Central memory CD8-positive, alpha-beta T cell (primary cell): ENCODE data around the gene PCF11.

Source experiments
- ATAC-seq: fragments of 150-1000 bp; cut with Tn5 transposase; replicated peaks from 2 replicates; pipeline ENCODE4 v1.10.0; 2022; ENCODE audit warnings: mild to moderate bottlenecking, moderate FRiP score, moderate number of reproducible peaks; ENCODE audit not compliant: poor library complexity, severe bottlenecking; ENCODE audit errors: extremely low read depth
- DNase-seq, 2 donors: peaks; one replicate each; pipeline ENCODE4 v3.0.0; 2021; ENCODE audit warnings: low spot score in 2 of 2
- H3K27ac Mint-ChIP-seq: one replicate; pipeline ENCODE4 v1.8.0; 2022; ENCODE audit warnings: low read depth, mild to moderate bottlenecking, moderate library complexity, mixed read lengths
- H3K27me3 Mint-ChIP-seq: one replicate; pipeline ENCODE4 v1.8.0; 2022; ENCODE audit warnings: mixed read lengths
- H3K36me3 Mint-ChIP-seq: one replicate; pipeline ENCODE4 v1.8.0; 2022; ENCODE audit warnings: mild to moderate bottlenecking, moderate library complexity, mixed read lengths; ENCODE audit not compliant: insufficient read depth
- H3K4me1 Mint-ChIP-seq: one replicate; pipeline ENCODE4 v1.8.0; 2022; ENCODE audit warnings: mixed read lengths
- H3K4me3 Mint-ChIP-seq: one replicate; pipeline ENCODE4 v1.8.0; 2022; ENCODE audit warnings: mild to moderate bottlenecking, moderate library complexity, mixed read lengths
- H3K9me3 Mint-ChIP-seq: one replicate; pipeline ENCODE4 v1.8.0; 2022; ENCODE audit warnings: mixed read lengths

The PCF11 gene

DNA sequence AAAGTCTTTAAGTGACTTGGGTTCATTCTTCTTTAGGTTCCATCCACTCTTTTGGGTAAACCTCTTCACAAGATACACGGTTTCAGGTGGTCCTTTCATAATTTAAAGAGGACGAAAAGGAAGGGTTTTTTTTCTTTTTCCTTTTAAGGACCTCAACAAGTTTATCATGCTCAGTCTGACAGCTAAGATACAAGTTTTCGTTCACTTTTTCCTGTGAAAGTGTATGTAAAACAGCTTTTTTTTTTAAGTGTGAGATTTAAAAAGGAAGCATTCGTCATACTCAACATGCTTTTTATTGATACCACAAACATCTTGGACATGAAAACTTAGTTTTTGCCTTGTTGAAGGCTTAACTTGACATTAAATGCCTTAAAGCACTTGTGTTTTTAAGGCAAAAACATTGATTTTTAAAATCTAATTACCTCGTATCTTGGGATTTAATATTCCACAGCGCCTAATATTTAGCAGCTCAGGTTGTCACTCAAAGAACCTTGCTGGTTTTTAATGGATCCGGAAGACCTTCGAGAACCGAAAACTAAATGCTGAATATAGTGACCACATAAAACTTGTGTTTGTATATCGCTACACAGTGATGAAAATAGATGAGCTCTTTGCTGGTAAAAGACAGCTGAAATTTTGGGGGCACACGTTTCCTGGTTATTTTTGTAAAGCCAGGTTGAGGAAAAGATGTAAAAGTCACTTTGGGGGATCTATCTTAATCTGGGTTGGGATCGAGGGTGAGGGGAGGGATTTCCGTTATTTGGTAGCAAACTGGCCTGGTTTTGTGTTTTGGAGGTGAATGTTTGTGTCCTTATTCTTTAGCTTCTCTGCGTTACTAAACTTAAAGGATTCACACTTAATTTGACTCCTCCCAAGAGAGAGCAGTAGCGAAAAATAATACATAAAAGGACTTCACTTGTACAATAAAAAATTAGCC is 2.3 kb downstream of the PCF11 start:
- peaks cover 58% of the 10 kb centered on the region for H3K36me3 Mint-ChIP-seq
- H3K27ac Mint-ChIP-seq, result peak overlapping the region; percentile 98
- DNase-seq, result no peak
- H3K4me1 Mint-ChIP-seq, result peaks cover 36% of the 10 kb centered on the region
- H3K4me3 Mint-ChIP-seq, result peak overlapping the region; percentile 98
- no peak for ATAC-seq
- no peaks in the 10 kb centered on the region for H3K27me3 Mint-ChIP-seq
- H3K9me3 Mint-ChIP-seq, result no peaks in the 10 kb centered on the region

GRCh38 chr11:83159902-83160865 is 3.3 kb downstream of the PCF11 start:
- DNase-seq, result no peak
- H3K4me3 Mint-ChIP-seq, result peak overlapping the region; percentile 98
- H3K4me1 Mint-ChIP-seq, result peaks cover 37% of the 10 kb centered on the region
- no peaks in the 10 kb centered on the region for H3K9me3 Mint-ChIP-seq
- peaks cover 64% of the 10 kb centered on the region for H3K36me3 Mint-ChIP-seq
- no peaks in the 10 kb centered on the region for H3K27me3 Mint-ChIP-seq
- no peak for ATAC-seq
- H3K27ac Mint-ChIP-seq, result peak overlapping the region; percentile 98

GRCh38 chr11:83161610-83162199 is 4.8 kb downstream of the PCF11 start:
- DNase-seq (no peak), ATAC-seq (no peak)
- peak overlapping the region; percentile 98 for H3K4me3 Mint-ChIP-seq
- peak overlapping the region; percentile 98 for H3K27ac Mint-ChIP-seq
- peaks cover 49% of the 10 kb centered on the region for H3K4me1 Mint-ChIP-seq
- H3K36me3 Mint-ChIP-seq, result peaks cover 69% of the 10 kb centered on the region
- H3K27me3 Mint-ChIP-seq, result no peaks in the 10 kb centered on the region
- H3K9me3 Mint-ChIP-seq, result no peaks in the 10 kb centered on the region

- Mint-ChIP-seq H3K4me3 (peak overlapping the region; percentile 98), H3K27ac (peak overlapping the region; percentile 98), H3K27me3 (no peaks in the 10 kb centered on the region), H3K9me3 (no peaks in the 10 kb centered on the region), H3K4me1 (peaks cover 50% of the 10 kb centered on the region), H3K36me3 (peaks cover 67% of the 10 kb centered on the region)
- ATAC-seq (peak; percentile 57), DNase-seq (no peak)
These were observed 5.4 kb downstream of the PCF11 start for GRCh38 chr11:83162377-83162776.

- H3K36me3 Mint-ChIP-seq, result peaks cover 63% of the 10 kb centered on the region
- ATAC-seq (no peak), DNase-seq (no peak)
- H3K9me3 Mint-ChIP-seq, result no peaks in the 10 kb centered on the region
- no peak overlapping the region for H3K4me3 Mint-ChIP-seq
- H3K27ac Mint-ChIP-seq, result peak overlapping the region; percentile 80
- no peaks in the 10 kb centered on the region for H3K27me3 Mint-ChIP-seq
- peaks cover 62% of the 10 kb centered on the region for H3K4me1 Mint-ChIP-seq
These were observed 9.4 kb downstream of the PCF11 start for GRCh38 chr11:83166193-83166866.

- ATAC-seq, result no peak
- peaks cover 66% of the 10 kb centered on the region for H3K4me1 Mint-ChIP-seq
- DNase-seq, result no peak
- H3K4me3 Mint-ChIP-seq, result peak overlapping the region; percentile 75
- peaks cover 74% of the 10 kb centered on the region for H3K36me3 Mint-ChIP-seq
- peak overlapping the region; percentile 51 for H3K27ac Mint-ChIP-seq
- H3K27me3 Mint-ChIP-seq, result no peaks in the 10 kb centered on the region
- no peaks in the 10 kb centered on the region for H3K9me3 Mint-ChIP-seq
These were observed 11.8 kb downstream of the PCF11 start for GRCh38 chr11:83168756-83169155.

DNA sequence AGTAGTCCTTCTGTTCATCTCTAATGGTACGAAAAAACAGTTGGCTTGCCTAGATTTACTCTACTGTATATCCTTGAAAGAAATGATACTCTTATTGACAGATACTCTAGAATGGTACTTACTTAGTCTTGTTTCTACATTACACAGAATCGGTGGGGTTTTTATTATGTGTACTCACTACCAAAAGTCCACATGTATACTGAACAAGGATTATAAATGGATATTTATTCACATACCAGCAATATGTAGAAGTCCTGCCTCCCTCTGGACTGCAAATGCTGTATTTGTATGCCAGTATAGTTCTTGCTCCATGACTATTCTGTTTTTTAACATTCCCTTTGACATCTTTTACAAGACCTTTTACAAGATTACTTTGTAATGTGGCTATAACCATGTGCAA is 13.9 kb downstream of the PCF11 start:
- ATAC-seq, result no peak

GRCh38 chr11:83172551-83172950 is 15.6 kb downstream of the PCF11 start:
- peaks cover 65% of the 10 kb centered on the region for H3K4me1 Mint-ChIP-seq
- no peaks in the 10 kb centered on the region for H3K27me3 Mint-ChIP-seq
- H3K9me3 Mint-ChIP-seq, result no peaks in the 10 kb centered on the region
- peak overlapping the region; percentile 75 for H3K4me3 Mint-ChIP-seq
- no peak for ATAC-seq
- H3K36me3 Mint-ChIP-seq, result peaks cover 74% of the 10 kb centered on the region
- H3K27ac Mint-ChIP-seq, result peak overlapping the region; percentile 55
- DNase-seq, result no peak

More for the DNA sequence above, 13.9 kb downstream of the PCF11 start:
- DNase-seq, result no peak
- no peaks in the 10 kb centered on the region for H3K9me3 Mint-ChIP-seq
- H3K27ac Mint-ChIP-seq, result peak overlapping the region; percentile 76
- peaks cover 70% of the 10 kb centered on the region for H3K4me1 Mint-ChIP-seq
- H3K4me3 Mint-ChIP-seq, result peak overlapping the region; percentile 75
- no peaks in the 10 kb centered on the region for H3K27me3 Mint-ChIP-seq
- peaks cover 74% of the 10 kb centered on the region for H3K36me3 Mint-ChIP-seq

- Mint-ChIP-seq H3K36me3 (peaks cover 76% of the 10 kb centered on the region), H3K9me3 (no peaks in the 10 kb centered on the region), H3K27me3 (no peaks in the 10 kb centered on the region), H3K4me3 (peak overlapping the region; percentile 40), H3K4me1 (peaks cover 55% of the 10 kb centered on the region), H3K27ac (no peak overlapping the region)
- DNase-seq (no peak), ATAC-seq (peak; percentile 21)
These were observed 17.1 kb downstream of the PCF11 start for GRCh38 chr11:83174008-83174407.

GRCh38 chr11:83175815-83176214 is 18.9 kb downstream of the PCF11 start:
- ATAC-seq (no peak), DNase-seq (no peak)
- peak overlapping the region; percentile 6 for H3K27ac Mint-ChIP-seq
- H3K4me3 Mint-ChIP-seq, result peak overlapping the region; percentile 7
- no peaks in the 10 kb centered on the region for H3K9me3 Mint-ChIP-seq
- no peaks in the 10 kb centered on the region for H3K27me3 Mint-ChIP-seq
- peaks cover 76% of the 10 kb centered on the region for H3K36me3 Mint-ChIP-seq
- H3K4me1 Mint-ChIP-seq, result peaks cover 43% of the 10 kb centered on the region

GRCh38 chr11:83181815-83182214 is 24.9 kb downstream of the PCF11 start:
- Mint-ChIP-seq H3K27ac (peak overlapping the region; percentile 81), H3K9me3 (no peaks in the 10 kb centered on the region), H3K4me1 (peaks cover 25% of the 10 kb centered on the region), H3K4me3 (no peak overlapping the region), H3K27me3 (no peaks in the 10 kb centered on the region), H3K36me3 (peaks cover 72% of the 10 kb centered on the region)
- ATAC-seq, result no peak
- DNase-seq, result no peak

DNA sequence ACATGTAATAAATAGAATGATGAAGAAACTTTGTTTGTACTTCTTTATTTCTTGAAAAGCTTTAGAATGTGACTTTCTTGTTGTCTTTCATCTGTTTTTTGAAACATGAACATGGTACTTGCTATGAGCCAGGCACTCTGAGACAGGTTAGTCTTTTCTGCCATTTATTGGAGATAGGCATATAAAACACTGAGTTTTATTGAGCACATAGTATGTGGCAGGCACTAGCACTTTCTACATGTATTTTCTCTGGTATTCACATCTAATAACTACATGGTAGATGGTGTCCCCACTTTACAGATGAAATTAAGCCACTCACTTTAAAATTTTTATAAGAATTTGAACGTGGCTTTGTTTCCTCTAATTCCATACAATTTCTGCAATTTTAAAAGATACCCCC is 28.8 kb downstream of the PCF11 start:
- H3K27ac Mint-ChIP-seq, result no peak overlapping the region
- peaks cover 20% of the 10 kb centered on the region for H3K4me1 Mint-ChIP-seq
- no peak overlapping the region for H3K4me3 Mint-ChIP-seq
- H3K27me3 Mint-ChIP-seq, result no peaks in the 10 kb centered on the region
- H3K36me3 Mint-ChIP-seq, result peaks cover 65% of the 10 kb centered on the region
- H3K9me3 Mint-ChIP-seq, result no peaks in the 10 kb centered on the region
- no peak for ATAC-seq
- DNase-seq, result no peak
